CD4-positive, alpha-beta T cell (primary cell): ENCODE measurements around the gene SYT14. TPM values are rescaled to one million over a fixed set of nuclear protein-coding genes. Genes with fewer than 3 reads are reported as not detected.

ENCODE experiments used
- ATAC-seq: fragments of 200-7000 bp; cut with Tn5 transposase; one replicate; pipeline ENCODE4 v1.10.0; 2022; ENCODE audit warnings: mild to moderate bottlenecking; ENCODE audit not compliant: poor library complexity
- CTCF ChIA-PET: fragments of 350-600 bp; sonication (Branson Sonifier 250); formaldehyde crosslinking; loops from one replicate; lab custom pipeline; 2021; ENCODE audit warnings: antibody characterized with exemption, inconsistent platforms; lab: Charles Lee
- POLR2A ChIA-PET: fragments of 350-600 bp; sonication (Branson Sonifier 250); formaldehyde crosslinking; loops from one replicate; lab custom pipeline; 2021; ENCODE audit warnings: antibody characterized with exemption, inconsistent platforms; lab: Charles Lee
- DNase-seq, 14 experiments: peaks; one replicate each; pipeline ENCODE4 v3.0.0-alpha.2; 2013 to 2020; ENCODE audit warnings: mixed read lengths in 2 of 14
- H3K27ac ChIP-seq, 2 donors: one replicate each; pipeline versions ENCODE4 v1.5.1 to v1.7.0; 2013; ENCODE audit warnings: low read length in 2 of 2, low read depth in 1 of 2, mild to moderate bottlenecking in 1 of 2
- H3K27me3 ChIP-seq, 2 experiments: 1 replicate in 1 of 2; 2 replicates in 1 of 2; pipeline versions ENCODE4 v1.6.1 to v1.7.0; 2013; ENCODE audit warnings: low read length in 2 of 2, control low read depth in 1 of 2, mild to moderate bottlenecking in 1 of 2, moderate library complexity in 1 of 2; ENCODE audit not compliant: insufficient read depth in 2 of 2, control insufficient read depth in 1 of 2
- H3K36me3 ChIP-seq: one replicate; pipeline ENCODE4 v1.6.1; 2013; ENCODE audit warnings: low read length, control low read depth; ENCODE audit not compliant: insufficient read depth
- H3K4me1 ChIP-seq: one replicate; pipeline ENCODE4 v1.6.1; 2013; ENCODE audit warnings: low read length, control low read depth; ENCODE audit not compliant: insufficient read depth
- H3K4me3 ChIP-seq: one replicate; pipeline ENCODE4 v1.5.1; 2013; ENCODE audit warnings: mild to moderate bottlenecking, low read length, moderate library complexity
- H3K9me3 ChIP-seq, 2 experiments: 1 replicate in 1 of 2; 2 replicates in 1 of 2; pipeline versions ENCODE4 v1.6.1 to v1.7.0; 2013; ENCODE audit warnings: low read length in 2 of 2, mild to moderate bottlenecking in 2 of 2, control low read depth in 1 of 2, moderate library complexity in 1 of 2; ENCODE audit not compliant: control insufficient read depth in 1 of 2, insufficient read depth in 1 of 2
- H3K27ac Mint-ChIP-seq: one replicate; pipeline ENCODE4 v1.8.0; 2020; ENCODE audit warnings: mixed read lengths
- H3K27me3 Mint-ChIP-seq: one replicate; pipeline ENCODE4 v1.8.0; 2021; ENCODE audit warnings: mixed read lengths
- H3K36me3 Mint-ChIP-seq: one replicate; pipeline ENCODE4 v1.8.0; 2021; ENCODE audit warnings: low read depth, mixed read lengths
- H3K4me1 Mint-ChIP-seq: one replicate; pipeline ENCODE4 v1.8.0; 2021; ENCODE audit warnings: low read depth, mixed read lengths
- H3K4me3 Mint-ChIP-seq: one replicate; pipeline ENCODE4 v1.8.0; 2020; ENCODE audit warnings: mild to moderate bottlenecking, mixed read lengths
- H3K9me3 Mint-ChIP-seq: one replicate; pipeline ENCODE4 v1.8.0; 2020; ENCODE audit warnings: mixed read lengths
- CTCF ChIP-seq: fragments of 200-600 bp; IDR thresholded peaks from one replicate; pipeline ENCODE4 v1.8.0; 2022; ENCODE audit warnings: antibody characterized with exemption, mild to moderate bottlenecking
- intact Hi-C, 2 experiments: fragments of 100-400 bp; cut with DNase I in 1 of 2; cut with micrococcal nuclease in 1 of 2; formaldehyde crosslinking; loops; one replicate each; pipeline versions ENCODE4 v1.15.1 to v1.9.0; 2023 to 2025; cut with DNase I, micrococcal nuclease
- total RNA-seq, 174 experiments: library from RNA in 2 of 174; stranded (reverse) in 2 of 174; gene quantifications; one replicate each; pipeline ENCODE4 v1.2.3 and lab custom pipeline; 2021 to 2026

SYT14 gene
- total RNA-seq, 2 experiments from 2014 or later, result not detected

GRCh38 chr1:210125143-210125542, 187.1 kb downstream of the SYT14 start:
- Histone ChIP-seq H3K27me3 (no peaks in the 10 kb centered on the region), H3K4me3 (no peak overlapping the region), H3K4me1 (no peaks in the 10 kb centered on the region), H3K36me3 (no peaks in the 10 kb centered on the region), H3K9me3 (no peaks in the 10 kb centered on the region), H3K27ac (no peak overlapping the region)
- intact Hi-C loops, result no loop called here
- POLR2A ChIA-PET, result no interaction called here
- ATAC-seq (no peak), DNase-seq (no peak)
- H3K4me1 Mint-ChIP-seq, result no peaks in the 10 kb centered on the region
- no peaks in the 10 kb centered on the region for H3K36me3 Mint-ChIP-seq
- no peak for TF ChIP-seq CTCF
- H3K27me3 Mint-ChIP-seq, result peaks cover 23% of the 10 kb centered on the region
- H3K9me3 Mint-ChIP-seq, result no peaks in the 10 kb centered on the region
- H3K4me3 Mint-ChIP-seq, result no peak overlapping the region
- H3K27ac Mint-ChIP-seq, result no peak overlapping the region
- CTCF ChIA-PET, result no interaction called here

- H3K4me3 ChIP-seq, result no peak overlapping the region
Observed at GRCh38 chr1:210129092-210129491, 191.1 kb downstream of the SYT14 start.

GRCh38 chr1:210129759-210130158, 191.7 kb downstream of the SYT14 start:
- Histone ChIP-seq H3K9me3 (peaks cover 0 to 3% of the 10 kb centered on the region in 2 experiments), H3K27me3 (no peaks in the 10 kb centered on the region), H3K4me1 (no peaks in the 10 kb centered on the region), H3K27ac (no peak overlapping the region), H3K4me3 (no peak overlapping the region), H3K36me3 (no peaks in the 10 kb centered on the region)
- DNase-seq (no peak), ATAC-seq (no peak)
- Mint-ChIP-seq H3K27ac (no peak overlapping the region), H3K36me3 (no peaks in the 10 kb centered on the region), H3K27me3 (peaks cover 21% of the 10 kb centered on the region), H3K4me3 (no peak overlapping the region), H3K9me3 (no peaks in the 10 kb centered on the region), H3K4me1 (no peaks in the 10 kb centered on the region)
- intact Hi-C loops, result no loop called here
- ChIA-PET CTCF (no interaction called here), POLR2A (no interaction called here)
- no peak for TF ChIP-seq CTCF

More at GRCh38 chr1:210129092-210129491, 191.1 kb downstream of the SYT14 start:
- Mint-ChIP-seq H3K36me3 (no peaks in the 10 kb centered on the region), H3K4me1 (no peaks in the 10 kb centered on the region), H3K27ac (no peak overlapping the region), H3K27me3 (peaks cover 23% of the 10 kb centered on the region), H3K4me3 (no peak overlapping the region), H3K9me3 (no peaks in the 10 kb centered on the region)
- ChIA-PET CTCF (no interaction called here), POLR2A (no interaction called here)
- Histone ChIP-seq H3K27ac (no peak overlapping the region), H3K4me1 (no peaks in the 10 kb centered on the region), H3K9me3 (peaks cover 0 to 3% of the 10 kb centered on the region in 2 experiments), H3K27me3 (no peaks in the 10 kb centered on the region), H3K36me3 (no peaks in the 10 kb centered on the region)
- ATAC-seq, result no peak
- no peak for DNase-seq
- intact Hi-C loops, result no loop called here
- no peak for TF ChIP-seq CTCF
